ENCODE measurements around the gene ZC3H18.

ZC3H18 gene

GRCh38 chr16:88526008-88526905, 43.9 kb upstream of the ZC3H18 start:
- TF ChIP-seq FOXP2 (optimal IDR thresholded peaks at IDR 0.05; ENCODE audit: control extremely low read depth, extremely low read length, insufficient read depth) (no peak), POLR2AphosphoS5 (IDR thresholded peaks at IDR 0.05; ENCODE audit: borderline replicate concordance, low read depth, low read length) (no peak), EZH2 (IDR thresholded peaks at IDR 0.05) (no peak)
- no peaks in the 10 kb centered on the region for H3K36me3 ChIP-seq (ENCODE audit: insufficient read depth, low read length)
- no peak for DNase-seq (ENCODE audit: low read depth, low spot score)
- no peaks in the 10 kb centered on the region for H3K9me3 ChIP-seq (ENCODE audit: low read depth, low read length)
- no peak overlapping the region for H3K27ac ChIP-seq
- H3K9ac ChIP-seq (ENCODE audit: insufficient read length) = no peak overlapping the region
- no peak overlapping the region for H3K4me3 ChIP-seq

DNA sequence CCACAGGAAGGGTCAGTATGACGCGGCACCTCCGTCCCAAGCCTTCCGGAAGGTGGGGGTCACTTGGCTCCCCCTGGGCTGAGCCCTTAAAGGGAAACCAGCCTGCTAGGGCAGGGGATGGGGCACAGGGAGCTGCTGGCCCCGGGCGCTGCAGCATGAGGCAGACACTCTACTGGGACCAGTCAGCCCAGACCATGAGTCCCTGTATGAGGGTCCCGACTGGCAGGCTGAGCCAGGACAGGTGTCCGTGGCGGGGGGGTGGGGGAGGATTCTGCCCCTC, 43.4 kb upstream of the ZC3H18 start:
- H3K36me3 ChIP-seq (ENCODE audit: insufficient read depth, low read length) = no peaks in the 10 kb centered on the region
- no peak overlapping the region for H3K27ac ChIP-seq
- H3K9ac ChIP-seq (ENCODE audit: insufficient read length) = no peak overlapping the region
- H3K9me3 ChIP-seq (ENCODE audit: low read depth, low read length) = no peaks in the 10 kb centered on the region
- H3K4me3 ChIP-seq = no peak overlapping the region
- TF ChIP-seq FOXP2 (optimal IDR thresholded peaks at IDR 0.05; ENCODE audit: control extremely low read depth, extremely low read length, insufficient read depth) = no peak
- no peak for TF ChIP-seq EZH2 (IDR thresholded peaks at IDR 0.05)
- TF ChIP-seq POLR2AphosphoS5 (IDR thresholded peaks at IDR 0.05; ENCODE audit: borderline replicate concordance, low read depth, low read length) = no peak
- no peak for DNase-seq (ENCODE audit: low read depth, low spot score)

GRCh38 chr16:88527186-88527936, 42.8 kb upstream of the ZC3H18 start:
- Histone ChIP-seq H3K27ac (no peak overlapping the region), H3K9ac (ENCODE audit: insufficient read length) (no peak overlapping the region), H3K9me3 (ENCODE audit: low read depth, low read length) (no peaks in the 10 kb centered on the region), H3K36me3 (ENCODE audit: insufficient read depth, low read length) (no peaks in the 10 kb centered on the region), H3K4me3 (no peak overlapping the region)
- no peak for DNase-seq (ENCODE audit: low read depth, low spot score)
- TF ChIP-seq FOXP2 (optimal IDR thresholded peaks at IDR 0.05; ENCODE audit: control extremely low read depth, extremely low read length, insufficient read depth) (no peak), POLR2AphosphoS5 (IDR thresholded peaks at IDR 0.05; ENCODE audit: borderline replicate concordance, low read depth, low read length) (no peak), EZH2 (IDR thresholded peaks at IDR 0.05) (no peak)

DNA sequence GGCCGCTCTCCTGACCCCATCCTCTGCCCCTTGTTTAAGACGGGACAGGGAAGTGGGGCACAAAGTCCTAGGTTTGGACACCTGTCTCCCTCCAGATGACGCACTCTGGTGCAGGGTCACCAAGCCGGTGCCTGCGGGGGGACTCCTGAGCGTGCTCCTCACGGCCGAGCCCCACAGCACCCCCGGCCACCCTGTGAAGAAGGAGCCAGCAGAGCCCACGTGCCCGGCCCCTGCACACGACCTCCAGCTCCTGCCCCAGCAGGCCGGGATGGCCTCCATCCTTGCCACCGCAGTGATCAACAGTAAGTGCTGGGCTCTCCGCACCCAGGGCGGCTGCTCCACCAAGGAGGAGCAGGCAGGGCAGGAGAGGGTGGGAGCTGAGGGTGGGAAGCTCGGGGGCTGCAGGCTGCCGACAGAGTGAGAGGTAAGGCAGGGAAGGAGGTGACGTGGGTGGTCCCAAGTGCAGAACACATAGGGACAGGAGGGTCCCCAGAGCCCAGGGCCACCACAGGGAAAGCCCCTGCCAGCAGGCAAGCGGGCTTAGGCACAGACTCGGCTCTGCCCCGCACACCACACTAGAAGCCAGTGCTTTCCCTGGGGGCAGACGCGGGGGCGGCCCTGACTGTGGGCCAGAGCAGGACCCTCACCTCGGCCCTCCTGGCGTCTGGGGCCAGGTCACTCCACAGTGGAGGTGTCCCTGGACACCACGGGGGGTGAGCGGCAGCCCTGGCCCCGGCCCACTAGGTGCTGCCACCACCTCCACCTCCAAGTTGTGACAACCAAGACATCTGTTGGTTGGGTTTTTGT, 42.1 kb upstream of the ZC3H18 start:
- no peak overlapping the region for H3K9ac ChIP-seq (ENCODE audit: insufficient read length)
- TF ChIP-seq POLR2AphosphoS5 (IDR thresholded peaks at IDR 0.05; ENCODE audit: borderline replicate concordance, low read depth, low read length) (no peak), FOXP2 (optimal IDR thresholded peaks at IDR 0.05; ENCODE audit: control extremely low read depth, extremely low read length, insufficient read depth) (no peak), EZH2 (IDR thresholded peaks at IDR 0.05) (no peak)
- no peak overlapping the region for H3K27ac ChIP-seq
- H3K4me3 ChIP-seq = no peak overlapping the region
- no peaks in the 10 kb centered on the region for H3K9me3 ChIP-seq (ENCODE audit: low read depth, low read length)
- no peak for DNase-seq (ENCODE audit: low read depth, low spot score)
- no peaks in the 10 kb centered on the region for H3K36me3 ChIP-seq (ENCODE audit: insufficient read depth, low read length)

GRCh38 chr16:88528902-88529318, 41.3 kb upstream of the ZC3H18 start:
- DNase-seq (ENCODE audit: low read depth, low spot score) = no peak
- TF ChIP-seq FOXP2 (optimal IDR thresholded peaks at IDR 0.05; ENCODE audit: control extremely low read depth, extremely low read length, insufficient read depth) (no peak), POLR2AphosphoS5 (IDR thresholded peaks at IDR 0.05; ENCODE audit: borderline replicate concordance, low read depth, low read length) (no peak), EZH2 (IDR thresholded peaks at IDR 0.05) (no peak)
- H3K9me3 ChIP-seq (ENCODE audit: low read depth, low read length) = no peaks in the 10 kb centered on the region
- H3K36me3 ChIP-seq (ENCODE audit: insufficient read depth, low read length) = no peaks in the 10 kb centered on the region
- no peak overlapping the region for H3K27ac ChIP-seq
- no peak overlapping the region for H3K9ac ChIP-seq (ENCODE audit: insufficient read length)
- no peak overlapping the region for H3K4me3 ChIP-seq

- Histone ChIP-seq H3K27ac (no peak overlapping the region), H3K36me3 (ENCODE audit: insufficient read depth, low read length) (no peaks in the 10 kb centered on the region), H3K9ac (ENCODE audit: insufficient read length) (no peak overlapping the region)
Measured at GRCh38 chr16:88529596-88529995, 40.6 kb upstream of the ZC3H18 start.

GRCh38 chr16:88530051-88530857, 39.9 kb upstream of the ZC3H18 start:
- Histone ChIP-seq H3K4me3 (no peak overlapping the region), H3K9ac (ENCODE audit: insufficient read length) (no peak overlapping the region), H3K9me3 (ENCODE audit: low read depth, low read length) (no peaks in the 10 kb centered on the region), H3K27ac (no peak overlapping the region), H3K36me3 (ENCODE audit: insufficient read depth, low read length) (no peaks in the 10 kb centered on the region)
- TF ChIP-seq EZH2 (IDR thresholded peaks at IDR 0.05) (no peak), FOXP2 (optimal IDR thresholded peaks at IDR 0.05; ENCODE audit: control extremely low read depth, extremely low read length, insufficient read depth) (no peak), POLR2AphosphoS5 (IDR thresholded peaks at IDR 0.05; ENCODE audit: borderline replicate concordance, low read depth, low read length) (no peak)
- DNase-seq (ENCODE audit: low read depth, low spot score) = no peak

More at GRCh38 chr16:88529596-88529995, 40.6 kb upstream of the ZC3H18 start:
- no peak overlapping the region for H3K4me3 ChIP-seq
- no peak for TF ChIP-seq EZH2 (IDR thresholded peaks at IDR 0.05)
- DNase-seq (ENCODE audit: low read depth, low spot score) = no peak
- H3K9me3 ChIP-seq (ENCODE audit: low read depth, low read length) = no peaks in the 10 kb centered on the region
